ENCODE data around the gene PCNX4.

Gene PCNX4

DNA sequence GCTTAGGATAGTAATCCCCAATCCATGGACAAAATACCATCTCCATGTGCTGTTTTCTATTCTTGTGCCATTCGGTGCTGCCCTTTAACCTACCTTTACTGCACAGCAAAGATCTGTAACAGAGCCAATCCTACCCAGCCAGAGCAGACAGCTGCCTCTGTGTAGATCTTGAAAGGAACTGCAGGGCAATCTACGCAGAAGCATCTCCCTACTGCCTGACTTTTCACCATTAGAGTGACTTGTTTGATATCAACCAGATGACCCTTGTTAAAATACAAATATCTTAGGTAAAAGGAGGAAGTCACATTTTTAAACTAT lies 123.4 kb downstream of the PCNX4 start:
- Histone ChIP-seq H3K4me3 (ENCODE audit: low read length in 2 of 2) (no peak overlapping the region), H3K27ac (ENCODE audit: low read depth in 2 of 2, low read length in 2 of 2) (peak overlapping the region; percentile 29)

GRCh38 chr14:60215520-60216420 lies 124.0 kb downstream of the PCNX4 start:
- Histone ChIP-seq H3K4me3 (ENCODE audit: low read length in 2 of 2) (no peak overlapping the region), H3K27ac (ENCODE audit: low read depth in 2 of 2, low read length in 2 of 2) (peak overlapping the region in 1 of 2 donors; percentile 29), H3K4me1 (ENCODE audit: control insufficient read depth in 2 of 2, insufficient read depth in 2 of 2, low read length in 2 of 2) (peaks cover 7 to 14% of the 10 kb centered on the region in 2 donors), H3K27me3 (ENCODE audit: control insufficient read depth in 2 of 2, insufficient read depth in 2 of 2, low read length in 2 of 2) (no peaks in the 10 kb centered on the region), H3K9me3 (ENCODE audit: control insufficient read depth in 2 of 2, low read length in 2 of 2) (no peaks in the 10 kb centered on the region), H3K9ac (ENCODE audit: low read depth in 1 of 2, low read length in 2 of 2) (no peak overlapping the region), H3K36me3 (ENCODE audit: control insufficient read depth in 2 of 2, insufficient read depth in 2 of 2, low read length in 2 of 2) (no peaks in the 10 kb centered on the region)

More for the DNA sequence above, 123.4 kb downstream of the PCNX4 start:
- Histone ChIP-seq H3K9me3 (ENCODE audit: control insufficient read depth in 2 of 2, low read length in 2 of 2) (no peaks in the 10 kb centered on the region), H3K4me1 (ENCODE audit: control insufficient read depth in 2 of 2, insufficient read depth in 2 of 2, low read length in 2 of 2) (peaks cover 7 to 14% of the 10 kb centered on the region in 2 donors), H3K27me3 (ENCODE audit: control insufficient read depth in 2 of 2, insufficient read depth in 2 of 2, low read length in 2 of 2) (no peaks in the 10 kb centered on the region), H3K36me3 (ENCODE audit: control insufficient read depth in 2 of 2, insufficient read depth in 2 of 2, low read length in 2 of 2) (no peaks in the 10 kb centered on the region), H3K9ac (ENCODE audit: low read depth in 1 of 2, low read length in 2 of 2) (no peak overlapping the region)

- no peak overlapping the region for H3K27ac ChIP-seq (ENCODE audit: low read depth in 2 of 2, low read length in 2 of 2)
These were observed 126.0 kb downstream of the PCNX4 start for GRCh38 chr14:60217713-60218112.

More at GRCh38 chr14:60217713-60218112, 126.0 kb downstream of the PCNX4 start:
- Histone ChIP-seq H3K4me1 (ENCODE audit: control insufficient read depth in 2 of 2, insufficient read depth in 2 of 2, low read length in 2 of 2) (peaks cover 7 to 14% of the 10 kb centered on the region in 2 donors), H3K27me3 (ENCODE audit: control insufficient read depth in 2 of 2, insufficient read depth in 2 of 2, low read length in 2 of 2) (no peaks in the 10 kb centered on the region), H3K36me3 (ENCODE audit: control insufficient read depth in 2 of 2, insufficient read depth in 2 of 2, low read length in 2 of 2) (no peaks in the 10 kb centered on the region), H3K4me3 (ENCODE audit: low read length in 2 of 2) (no peak overlapping the region), H3K9me3 (ENCODE audit: control insufficient read depth in 2 of 2, low read length in 2 of 2) (no peaks in the 10 kb centered on the region), H3K9ac (ENCODE audit: low read depth in 1 of 2, low read length in 2 of 2) (no peak overlapping the region)

Measured in mucosa of rectum (tissue), 2 donors.